Measurements from ENCODE around the gene GON7. TPM values are rescaled to one million over a fixed set of nuclear protein-coding genes. Genes with fewer than 3 reads are reported as not detected.

Gene GON7
- total RNA-seq, 4 donors from 2014 or later, result 7.3 to 16.8 (median 10.8) TPM

- H3K27me3 ChIP-seq, result no peaks in the 10 kb centered on the region
- peaks cover 0 to 16% (median 0%) of the 10 kb centered on the region in 4 donors for H3K4me1 ChIP-seq
- H3K9me3 ChIP-seq, result no peaks in the 10 kb centered on the region
- peaks cover 0 to 64% (median 0%) of the 10 kb centered on the region in 3 donors for H3K36me3 ChIP-seq
- no peak overlapping the region for H3K4me3 ChIP-seq
- TF ChIP-seq CTCF (IDR thresholded peaks at IDR 0.05) (no peak), POLR2A (IDR thresholded peaks at IDR 0.05) (no peak)
- H3K27ac ChIP-seq, result no peak overlapping the region
- no peak for DNase-seq
Observed at GRCh38 chr14:93212432-93212831, 5.6 kb upstream of the GON7 start.

GRCh38 chr14:93207468-93208308 is 823 bp upstream of the GON7 start:
- no peaks in the 10 kb centered on the region for H3K9me3 ChIP-seq
- peak overlapping the region; percentile 72 to 83 (median 81) for H3K27ac ChIP-seq
- TF ChIP-seq CTCF (IDR thresholded peaks at IDR 0.05) (peak in 2 of 6 experiments; percentile 19 to 27), POLR2A (IDR thresholded peaks at IDR 0.05) (no peak)
- peaks cover 0 to 22% (median 0%) of the 10 kb centered on the region in 3 donors for H3K36me3 ChIP-seq
- H3K4me1 ChIP-seq, result peaks cover 0 to 28% (median 5%) of the 10 kb centered on the region in 4 donors
- peak overlapping the region; percentile 66 to 91 (median 76) for H3K4me3 ChIP-seq
- no peaks in the 10 kb centered on the region for H3K27me3 ChIP-seq
- DNase-seq, result peak in 1 of 3 donors; percentile 51

- Histone ChIP-seq H3K4me3 (no peak overlapping the region), H3K9me3 (no peaks in the 10 kb centered on the region)
Observed at GRCh38 chr14:93201155-93201704, 5.6 kb downstream of the GON7 start.

GRCh38 chr14:93200553-93200952 is 6.3 kb downstream of the GON7 start:
- no peak overlapping the region for H3K4me3 ChIP-seq
- TF ChIP-seq POLR2A (IDR thresholded peaks at IDR 0.05) (no peak), CTCF (IDR thresholded peaks at IDR 0.05) (no peak)
- H3K27me3 ChIP-seq, result no peaks in the 10 kb centered on the region
- no peak for DNase-seq
- peaks cover 0 to 5% (median 2%) of the 10 kb centered on the region in 4 donors for H3K4me1 ChIP-seq
- H3K36me3 ChIP-seq, result peaks cover 0 to 8% (median 0%) of the 10 kb centered on the region in 3 donors
- H3K27ac ChIP-seq, result no peak overlapping the region
- no peaks in the 10 kb centered on the region for H3K9me3 ChIP-seq

More at GRCh38 chr14:93201155-93201704, 5.6 kb downstream of the GON7 start:
- no peak for DNase-seq
- H3K27me3 ChIP-seq, result no peaks in the 10 kb centered on the region
- peaks cover 0 to 8% (median 0%) of the 10 kb centered on the region in 3 donors for H3K36me3 ChIP-seq
- H3K4me1 ChIP-seq, result peaks cover 0 to 12% (median 5%) of the 10 kb centered on the region in 4 donors
- no peak overlapping the region for H3K27ac ChIP-seq
- TF ChIP-seq POLR2A (IDR thresholded peaks at IDR 0.05), result no peak
- TF ChIP-seq CTCF (IDR thresholded peaks at IDR 0.05), result no peak

- H3K9me3 ChIP-seq, result no peaks in the 10 kb centered on the region
- no peak for TF ChIP-seq POLR2A (IDR thresholded peaks at IDR 0.05)
- TF ChIP-seq CTCF (IDR thresholded peaks at IDR 0.05), result no peak
Observed at GRCh38 chr14:93199031-93199430, 7.8 kb downstream of the GON7 start.

More at GRCh38 chr14:93199031-93199430, 7.8 kb downstream of the GON7 start:
- Histone ChIP-seq H3K4me3 (no peak overlapping the region), H3K4me1 (no peaks in the 10 kb centered on the region), H3K27ac (no peak overlapping the region), H3K27me3 (no peaks in the 10 kb centered on the region), H3K36me3 (peaks cover 0 to 8% (median 0%) of the 10 kb centered on the region in 3 donors)
- no peak for DNase-seq
